Neutrophil (primary cell): ENCODE data around the gene ALB.

Experiments
- H3K27ac ChIP-seq: fragments of 200-600 bp; sonication (generic); 2 replicates; pipeline ENCODE4 v1.5.1; 2016; ENCODE audit warnings: mild to moderate bottlenecking, moderate library complexity
- H3K27me3 ChIP-seq: fragments of 200-600 bp; sonication (generic); 2 replicates; pipeline ENCODE4 v1.6.0; 2016; ENCODE audit warnings: mild to moderate bottlenecking
- H3K36me3 ChIP-seq: fragments of 200-600 bp; sonication (generic); 2 replicates; pipeline ENCODE4 v1.5.1; 2017
- H3K4me1 ChIP-seq, 2 experiments: fragments of 200-600 bp in 1 of 2; sonication (generic) in 1 of 2; 1 replicate in 1 of 2; 2 replicates in 1 of 2; pipeline versions ENCODE4 v1.5.1 to v1.6.1; 2013 to 2016; ENCODE audit warnings: low read depth in 1 of 2, low read length in 1 of 2, mild to moderate bottlenecking in 1 of 2, moderate library complexity in 1 of 2; ENCODE audit not compliant: control insufficient read depth in 1 of 2, insufficient read depth in 1 of 2
- H3K4me3 ChIP-seq, 2 experiments: fragments of 200-600 bp in 1 of 2; sonication (generic) in 1 of 2; 1 replicate in 1 of 2; 2 replicates in 1 of 2; pipeline ENCODE4 v1.5.1; 2013 to 2016; ENCODE audit warnings: low read depth in 1 of 2, low read length in 1 of 2, mild to moderate bottlenecking in 1 of 2, moderate library complexity in 1 of 2
- H3K9me3 ChIP-seq: fragments of 200-600 bp; sonication (generic); 2 replicates; pipeline ENCODE4 v1.5.1; 2016
- CTCF ChIP-seq: fragments of 200-600 bp; sonication (generic); IDR thresholded peaks from 2 replicates; pipeline ENCODE4 v1.5.1; 2016; ENCODE audit warnings: antibody characterized with exemption

The ALB gene

GRCh38 chr4:73459048-73459421 is 54.9 kb downstream of the ALB start:
- no peaks in the 10 kb centered on the region for H3K4me1 ChIP-seq
- H3K27ac ChIP-seq: no peak overlapping the region
- no peak overlapping the region for H3K4me3 ChIP-seq
- H3K36me3 ChIP-seq: no peaks in the 10 kb centered on the region
- no peak for TF ChIP-seq CTCF
- H3K27me3 ChIP-seq: no peaks in the 10 kb centered on the region
- no peaks in the 10 kb centered on the region for H3K9me3 ChIP-seq

GRCh38 chr4:73460913-73461522 is 56.9 kb downstream of the ALB start:
- Histone ChIP-seq H3K4me1 (no peaks in the 10 kb centered on the region), H3K4me3 (no peak overlapping the region), H3K27me3 (no peaks in the 10 kb centered on the region), H3K36me3 (no peaks in the 10 kb centered on the region), H3K9me3 (no peaks in the 10 kb centered on the region), H3K27ac (no peak overlapping the region)
- TF ChIP-seq CTCF: no peak

GRCh38 chr4:73468170-73468569 is 64.1 kb downstream of the ALB start:
- Histone ChIP-seq H3K4me1 (no peaks in the 10 kb centered on the region), H3K27ac (no peak overlapping the region), H3K9me3 (no peaks in the 10 kb centered on the region), H3K36me3 (no peaks in the 10 kb centered on the region), H3K4me3 (no peak overlapping the region), H3K27me3 (no peaks in the 10 kb centered on the region)
- no peak for TF ChIP-seq CTCF

GRCh38 chr4:73470728-73471127 is 66.6 kb downstream of the ALB start:
- Histone ChIP-seq H3K27ac (no peak overlapping the region), H3K36me3 (no peaks in the 10 kb centered on the region), H3K27me3 (no peaks in the 10 kb centered on the region), H3K4me3 (no peak overlapping the region), H3K4me1 (no peaks in the 10 kb centered on the region), H3K9me3 (no peaks in the 10 kb centered on the region)
- no peak for TF ChIP-seq CTCF
